Measurements from ENCODE around the gene SAV1.

DNA sequence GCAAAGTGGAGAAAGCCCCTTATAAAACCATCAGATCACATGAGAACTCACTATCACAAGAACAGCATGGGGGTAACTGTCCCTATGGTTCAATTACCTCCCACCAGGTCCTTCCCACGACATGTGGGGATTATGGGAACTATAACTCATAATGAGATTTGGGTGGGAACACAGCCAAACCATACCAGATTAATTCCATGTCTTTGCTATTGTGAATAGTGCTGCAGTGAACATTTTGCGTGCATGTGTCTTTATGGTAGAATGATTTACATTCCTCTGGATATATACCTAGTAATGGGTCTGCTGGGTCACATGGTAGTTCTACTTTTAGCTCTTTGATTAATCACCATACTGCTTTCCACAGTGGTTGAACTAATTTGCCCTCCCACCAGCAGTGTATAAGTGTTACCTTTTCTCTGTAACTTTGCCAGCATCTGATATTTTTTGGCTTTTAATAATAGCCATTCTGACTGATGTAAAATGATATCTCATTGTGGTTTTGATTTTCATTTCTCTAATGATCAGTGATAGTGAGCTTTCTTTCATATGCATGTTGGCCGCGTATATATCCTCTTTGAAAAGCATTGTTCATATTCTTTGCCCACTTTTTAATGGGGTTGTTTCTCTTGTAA lies 29.7 kb upstream of the SAV1 start:
- TF ChIP-seq GABPA (IDR thresholded peaks at IDR 0.05; ENCODE audit: low read depth): no peak
- TF ChIP-seq, protein P1, sequence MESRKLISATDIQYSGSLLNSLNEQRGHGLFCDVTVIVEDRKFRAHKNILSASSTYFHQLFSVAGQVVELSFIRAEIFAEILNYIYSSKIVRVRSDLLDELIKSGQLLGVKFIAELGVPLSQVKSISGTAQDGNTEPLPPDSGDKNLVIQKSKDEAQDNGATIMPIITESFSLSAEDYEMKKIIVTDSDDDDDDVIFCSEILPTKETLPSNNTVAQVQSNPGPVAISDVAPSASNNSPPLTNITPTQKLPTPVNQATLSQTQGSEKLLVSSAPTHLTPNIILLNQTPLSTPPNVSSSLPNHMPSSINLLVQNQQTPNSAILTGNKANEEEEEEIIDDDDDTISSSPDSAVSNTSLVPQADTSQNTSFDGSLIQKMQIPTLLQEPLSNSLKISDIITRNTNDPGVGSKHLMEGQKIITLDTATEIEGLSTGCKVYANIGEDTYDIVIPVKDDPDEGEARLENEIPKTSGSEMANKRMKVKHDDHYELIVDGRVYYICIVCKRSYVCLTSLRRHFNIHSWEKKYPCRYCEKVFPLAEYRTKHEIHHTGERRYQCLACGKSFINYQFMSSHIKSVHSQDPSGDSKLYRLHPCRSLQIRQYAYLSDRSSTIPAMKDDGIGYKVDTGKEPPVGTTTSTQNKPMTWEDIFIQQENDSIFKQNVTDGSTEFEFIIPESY (IDR thresholded peaks at IDR 0.05; ENCODE audit: borderline replicate concordance, low read depth): no peak
- TF ChIP-seq, protein P2, sequence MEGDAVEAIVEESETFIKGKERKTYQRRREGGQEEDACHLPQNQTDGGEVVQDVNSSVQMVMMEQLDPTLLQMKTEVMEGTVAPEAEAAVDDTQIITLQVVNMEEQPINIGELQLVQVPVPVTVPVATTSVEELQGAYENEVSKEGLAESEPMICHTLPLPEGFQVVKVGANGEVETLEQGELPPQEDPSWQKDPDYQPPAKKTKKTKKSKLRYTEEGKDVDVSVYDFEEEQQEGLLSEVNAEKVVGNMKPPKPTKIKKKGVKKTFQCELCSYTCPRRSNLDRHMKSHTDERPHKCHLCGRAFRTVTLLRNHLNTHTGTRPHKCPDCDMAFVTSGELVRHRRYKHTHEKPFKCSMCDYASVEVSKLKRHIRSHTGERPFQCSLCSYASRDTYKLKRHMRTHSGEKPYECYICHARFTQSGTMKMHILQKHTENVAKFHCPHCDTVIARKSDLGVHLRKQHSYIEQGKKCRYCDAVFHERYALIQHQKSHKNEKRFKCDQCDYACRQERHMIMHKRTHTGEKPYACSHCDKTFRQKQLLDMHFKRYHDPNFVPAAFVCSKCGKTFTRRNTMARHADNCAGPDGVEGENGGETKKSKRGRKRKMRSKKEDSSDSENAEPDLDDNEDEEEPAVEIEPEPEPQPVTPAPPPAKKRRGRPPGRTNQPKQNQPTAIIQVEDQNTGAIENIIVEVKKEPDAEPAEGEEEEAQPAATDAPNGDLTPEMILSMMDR (IDR thresholded peaks at IDR 0.05): no peak
- no peak for TF ChIP-seq TAF1 (IDR thresholded peaks at IDR 0.05; ENCODE audit: borderline replicate concordance, low read depth, low read length)
- no peak for TF ChIP-seq RXRA (IDR thresholded peaks at IDR 0.05; ENCODE audit: borderline replicate concordance, low read depth)
- TF ChIP-seq RAD21 (IDR thresholded peaks at IDR 0.05; ENCODE audit: low read length): no peak
- TF ChIP-seq MAX (IDR thresholded peaks at IDR 0.05; ENCODE audit: low read depth): no peak
- TF ChIP-seq, protein P3, sequence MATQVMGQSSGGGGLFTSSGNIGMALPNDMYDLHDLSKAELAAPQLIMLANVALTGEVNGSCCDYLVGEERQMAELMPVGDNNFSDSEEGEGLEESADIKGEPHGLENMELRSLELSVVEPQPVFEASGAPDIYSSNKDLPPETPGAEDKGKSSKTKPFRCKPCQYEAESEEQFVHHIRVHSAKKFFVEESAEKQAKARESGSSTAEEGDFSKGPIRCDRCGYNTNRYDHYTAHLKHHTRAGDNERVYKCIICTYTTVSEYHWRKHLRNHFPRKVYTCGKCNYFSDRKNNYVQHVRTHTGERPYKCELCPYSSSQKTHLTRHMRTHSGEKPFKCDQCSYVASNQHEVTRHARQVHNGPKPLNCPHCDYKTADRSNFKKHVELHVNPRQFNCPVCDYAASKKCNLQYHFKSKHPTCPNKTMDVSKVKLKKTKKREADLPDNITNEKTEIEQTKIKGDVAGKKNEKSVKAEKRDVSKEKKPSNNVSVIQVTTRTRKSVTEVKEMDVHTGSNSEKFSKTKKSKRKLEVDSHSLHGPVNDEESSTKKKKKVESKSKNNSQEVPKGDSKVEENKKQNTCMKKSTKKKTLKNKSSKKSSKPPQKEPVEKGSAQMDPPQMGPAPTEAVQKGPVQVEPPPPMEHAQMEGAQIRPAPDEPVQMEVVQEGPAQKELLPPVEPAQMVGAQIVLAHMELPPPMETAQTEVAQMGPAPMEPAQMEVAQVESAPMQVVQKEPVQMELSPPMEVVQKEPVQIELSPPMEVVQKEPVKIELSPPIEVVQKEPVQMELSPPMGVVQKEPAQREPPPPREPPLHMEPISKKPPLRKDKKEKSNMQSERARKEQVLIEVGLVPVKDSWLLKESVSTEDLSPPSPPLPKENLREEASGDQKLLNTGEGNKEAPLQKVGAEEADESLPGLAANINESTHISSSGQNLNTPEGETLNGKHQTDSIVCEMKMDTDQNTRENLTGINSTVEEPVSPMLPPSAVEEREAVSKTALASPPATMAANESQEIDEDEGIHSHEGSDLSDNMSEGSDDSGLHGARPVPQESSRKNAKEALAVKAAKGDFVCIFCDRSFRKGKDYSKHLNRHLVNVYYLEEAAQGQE (IDR thresholded peaks at IDR 0.05; ENCODE audit: low read depth, low read length): no peak
- TF ChIP-seq YY1 (IDR thresholded peaks at IDR 0.05; ENCODE audit: low read depth): no peak
- no peak for TF ChIP-seq EZH2phosphoT487 (IDR thresholded peaks at IDR 0.05; ENCODE audit: borderline replicate concordance, low read depth)
- TF ChIP-seq RFX5 (IDR thresholded peaks at IDR 0.05; ENCODE audit: low read length): no peak
- TF ChIP-seq RCOR1 (IDR thresholded peaks at IDR 0.05; ENCODE audit: low read length): no peak
- TF ChIP-seq POLR2AphosphoS5 (IDR thresholded peaks at IDR 0.05; ENCODE audit: low read depth, low read length): no peak

Data from SK-N-SH (cell line).